T-helper 2 cell treated with Interferon-gamma antibody and Interleukin-4, amounts not matched to agents 5 μg/mL and 100 μg/mL, for 36 hours (primary cell): Measurements from ENCODE around the gene PARD3.
A peak's percentile ranks its signal among the peaks of the same experiment; 100 is the strongest.

Experiments
- DNase-seq: peaks from one replicate; pipeline ENCODE4 v3.0.0; 2021; ENCODE audit warnings: low spot score
- H3K27ac Mint-ChIP-seq: one replicate; pipeline ENCODE4 v1.8.0; 2021; ENCODE audit warnings: mild to moderate bottlenecking, mixed read lengths
- H3K27me3 Mint-ChIP-seq: one replicate; pipeline ENCODE4 v1.8.0; 2021; ENCODE audit warnings: low read depth, mixed read lengths
- H3K36me3 Mint-ChIP-seq: one replicate; pipeline ENCODE4 v1.8.0; 2021; ENCODE audit warnings: low read depth, mixed read lengths
- H3K4me1 Mint-ChIP-seq: one replicate; pipeline ENCODE4 v1.8.0; 2021; ENCODE audit warnings: low read depth, mixed read lengths
- H3K4me3 Mint-ChIP-seq: one replicate; pipeline ENCODE4 v1.8.0; 2022; ENCODE audit warnings: mild to moderate bottlenecking, moderate library complexity, mixed read lengths
- H3K9me3 Mint-ChIP-seq: one replicate; pipeline ENCODE4 v1.8.0; 2021; ENCODE audit warnings: mixed read lengths

The PARD3 gene

DNA sequence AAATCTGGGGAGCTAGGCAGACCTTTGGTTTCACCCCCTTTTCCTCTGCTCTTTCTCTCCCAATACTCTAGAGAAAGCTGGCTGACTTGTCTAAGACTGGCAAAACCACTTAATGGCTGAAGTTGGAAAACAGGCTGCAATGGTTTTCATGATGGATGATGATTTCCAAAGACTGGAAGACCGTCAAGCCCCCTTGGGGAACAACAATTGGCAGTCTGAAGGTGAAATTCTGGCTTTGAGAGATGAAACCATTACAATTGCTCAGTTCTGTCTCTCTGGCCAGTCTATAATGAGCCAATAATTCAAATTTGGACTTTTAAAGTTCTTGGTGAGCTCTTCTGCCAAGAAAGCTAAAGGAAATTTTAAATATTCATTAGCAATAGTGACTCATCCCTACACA, 680.5 kb downstream of the PARD3 start:
- no peaks in the 10 kb centered on the region for H3K4me1 Mint-ChIP-seq
- H3K36me3 Mint-ChIP-seq, result no peaks in the 10 kb centered on the region
- no peak overlapping the region for H3K4me3 Mint-ChIP-seq
- DNase-seq, result no peak
- no peaks in the 10 kb centered on the region for H3K9me3 Mint-ChIP-seq
- H3K27ac Mint-ChIP-seq, result no peak overlapping the region
- H3K27me3 Mint-ChIP-seq, result peaks cover 2% of the 10 kb centered on the region

DNA sequence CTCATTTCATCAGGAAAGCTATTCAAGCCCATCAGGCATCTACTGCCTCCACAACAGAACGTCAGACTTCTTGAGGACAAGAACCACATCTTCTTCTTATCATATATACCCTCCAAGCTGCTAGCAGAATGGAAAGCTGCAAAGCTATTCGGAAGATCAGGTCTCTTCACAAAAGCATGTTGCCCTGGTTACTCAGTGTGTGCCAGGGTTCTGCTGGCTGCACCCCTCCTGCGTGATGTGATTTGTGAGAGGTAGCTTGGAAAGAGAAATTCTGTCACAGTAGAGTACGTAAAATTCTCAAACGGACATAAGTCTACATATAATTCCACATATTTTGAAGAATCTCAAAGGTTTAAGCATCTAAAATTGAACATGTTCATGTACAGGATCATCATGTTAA, 681.7 kb downstream of the PARD3 start:
- Mint-ChIP-seq H3K36me3 (no peaks in the 10 kb centered on the region), H3K4me3 (no peak overlapping the region), H3K4me1 (no peaks in the 10 kb centered on the region), H3K27ac (no peak overlapping the region), H3K9me3 (no peaks in the 10 kb centered on the region), H3K27me3 (no peaks in the 10 kb centered on the region)
- no peak for DNase-seq

DNA sequence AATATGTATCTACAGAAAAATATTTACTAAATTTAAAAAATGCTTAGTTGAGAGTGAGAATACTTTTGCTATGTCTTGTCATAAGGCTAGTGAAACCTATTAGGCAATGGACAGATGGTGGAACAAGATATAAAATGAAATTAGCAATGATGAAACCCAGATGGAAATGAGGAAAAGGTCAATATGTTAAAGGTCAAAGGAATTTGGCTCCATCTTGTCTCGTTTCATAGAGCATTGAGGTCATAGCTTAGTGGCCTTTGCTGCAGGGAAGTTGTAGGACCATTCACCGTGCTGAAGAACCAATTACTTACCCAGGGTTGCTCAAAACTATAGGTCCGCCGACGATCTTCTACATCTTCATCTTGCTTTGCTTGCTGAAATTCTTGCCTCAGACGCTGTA, 683.9 kb downstream of the PARD3 start:
- no peak overlapping the region for H3K27ac Mint-ChIP-seq
- DNase-seq, result no peak
- H3K27me3 Mint-ChIP-seq, result no peaks in the 10 kb centered on the region
- H3K9me3 Mint-ChIP-seq, result no peaks in the 10 kb centered on the region
- no peaks in the 10 kb centered on the region for H3K36me3 Mint-ChIP-seq
- H3K4me3 Mint-ChIP-seq, result no peak overlapping the region
- H3K4me1 Mint-ChIP-seq, result no peaks in the 10 kb centered on the region

DNA sequence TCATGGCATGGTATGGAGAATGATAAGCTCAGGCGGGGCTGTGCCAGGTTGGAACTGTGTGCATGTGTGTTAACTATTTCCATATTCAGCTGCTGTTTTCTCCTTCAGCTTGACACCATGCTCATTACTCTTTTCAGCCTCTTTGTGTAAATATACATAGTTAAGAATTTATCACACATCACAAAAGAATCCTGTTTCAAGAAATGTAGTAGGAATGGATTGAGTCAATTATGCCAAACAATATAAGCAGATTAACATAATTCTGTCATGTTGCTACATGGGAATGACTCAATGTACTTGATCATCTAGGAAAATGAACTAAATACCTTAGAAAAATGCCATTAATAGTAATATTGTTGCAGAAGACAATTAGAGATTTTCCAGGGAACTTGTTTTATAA, 687.4 kb downstream of the PARD3 start:
- no peak overlapping the region for H3K27ac Mint-ChIP-seq
- DNase-seq, result no peak
- H3K4me1 Mint-ChIP-seq, result peaks cover 1% of the 10 kb centered on the region
- H3K4me3 Mint-ChIP-seq, result no peak overlapping the region
- H3K9me3 Mint-ChIP-seq, result no peaks in the 10 kb centered on the region
- H3K27me3 Mint-ChIP-seq, result no peaks in the 10 kb centered on the region
- H3K36me3 Mint-ChIP-seq, result no peaks in the 10 kb centered on the region

DNA sequence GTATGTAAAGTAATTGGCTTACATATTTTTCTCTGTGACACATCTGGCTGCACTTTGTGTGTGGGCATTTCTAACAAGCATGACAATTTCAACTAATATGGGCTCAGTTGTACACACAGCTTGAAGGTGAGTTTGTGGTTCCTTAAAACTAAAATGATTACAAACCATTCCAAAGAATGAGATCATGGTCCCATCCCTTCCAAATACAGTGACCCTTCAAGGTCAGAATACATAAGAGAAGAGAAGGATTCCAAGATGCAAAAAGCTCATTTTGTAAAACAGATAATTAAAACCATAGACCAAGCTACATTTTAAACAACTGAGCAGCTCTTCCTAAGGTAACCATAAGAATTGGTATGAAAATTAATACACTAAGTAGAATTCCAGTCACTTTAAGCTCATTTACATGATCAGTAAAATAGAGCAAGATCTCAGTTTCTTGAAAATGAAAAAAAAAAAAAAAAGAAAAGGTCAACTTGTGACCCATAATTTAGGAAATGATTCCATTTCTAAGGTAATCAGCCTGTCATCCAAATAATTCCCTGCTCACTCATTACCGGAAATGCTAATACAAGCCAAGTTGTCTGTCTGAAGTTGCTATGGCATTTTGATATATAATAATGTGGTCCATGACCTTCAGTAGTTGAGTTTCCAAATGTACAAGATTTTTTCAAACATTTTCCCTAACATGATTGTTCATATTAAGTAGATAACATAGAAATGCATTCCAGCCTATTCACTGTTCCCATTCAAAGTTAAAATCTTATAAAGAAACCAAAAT, 688.5 kb downstream of the PARD3 start:
- no peaks in the 10 kb centered on the region for H3K27me3 Mint-ChIP-seq
- H3K9me3 Mint-ChIP-seq, result no peaks in the 10 kb centered on the region
- no peak for DNase-seq
- no peak overlapping the region for H3K27ac Mint-ChIP-seq
- H3K36me3 Mint-ChIP-seq, result no peaks in the 10 kb centered on the region
- H3K4me3 Mint-ChIP-seq, result no peak overlapping the region
- peaks cover 11% of the 10 kb centered on the region for H3K4me1 Mint-ChIP-seq

DNA sequence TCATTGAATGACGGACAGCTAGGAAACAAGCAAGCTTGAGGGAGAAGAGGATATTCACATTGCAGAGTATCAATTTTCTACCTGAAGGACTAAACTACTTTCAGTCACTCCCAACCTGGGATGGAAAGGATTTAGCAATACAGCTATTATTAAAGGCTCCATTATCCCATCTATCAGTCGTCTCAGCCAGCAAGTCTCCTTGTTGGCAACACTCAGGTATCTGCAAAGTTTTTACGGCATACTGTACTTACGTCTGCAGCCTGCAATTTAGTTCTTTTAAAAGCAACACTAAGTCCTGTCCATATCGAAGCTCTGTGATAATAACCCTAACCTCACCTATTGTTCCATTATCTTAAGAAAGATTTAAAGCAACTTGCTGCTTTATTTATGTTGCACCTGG, 689.4 kb downstream of the PARD3 start:
- no peaks in the 10 kb centered on the region for H3K36me3 Mint-ChIP-seq
- no peak overlapping the region for H3K27ac Mint-ChIP-seq
- no peak for DNase-seq
- H3K4me3 Mint-ChIP-seq, result no peak overlapping the region
- no peaks in the 10 kb centered on the region for H3K27me3 Mint-ChIP-seq
- no peaks in the 10 kb centered on the region for H3K9me3 Mint-ChIP-seq
- peaks cover 16% of the 10 kb centered on the region for H3K4me1 Mint-ChIP-seq

DNA sequence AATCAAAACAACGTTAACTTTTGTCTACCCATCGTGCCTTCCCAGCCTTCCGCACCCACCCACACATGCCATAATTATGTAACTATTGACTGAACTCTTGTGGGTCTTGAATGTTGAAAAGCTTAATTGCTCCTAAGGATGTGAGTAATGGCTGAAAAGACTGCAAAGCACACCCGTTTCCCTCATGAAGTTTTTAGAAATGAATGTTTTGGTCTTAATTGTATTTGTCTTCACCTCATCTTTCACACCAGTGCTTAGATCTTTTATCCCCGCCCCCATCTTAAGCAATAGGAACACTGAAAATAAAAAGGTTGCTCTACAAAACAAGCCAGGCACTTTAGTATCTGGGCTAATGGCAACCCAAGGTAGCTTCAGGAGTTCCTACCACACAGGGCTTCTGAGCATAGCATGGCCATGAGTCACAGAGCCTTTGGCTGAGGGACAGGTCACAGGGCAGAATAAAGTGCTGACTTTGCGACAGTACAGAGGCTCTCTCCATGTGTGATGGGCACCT, 690.5 kb downstream of the PARD3 start:
- DNase-seq, result no peak
- Mint-ChIP-seq H3K4me3 (no peak overlapping the region), H3K4me1 (peaks cover 16% of the 10 kb centered on the region), H3K27me3 (no peaks in the 10 kb centered on the region), H3K9me3 (no peaks in the 10 kb centered on the region), H3K36me3 (no peaks in the 10 kb centered on the region), H3K27ac (no peak overlapping the region)

DNA sequence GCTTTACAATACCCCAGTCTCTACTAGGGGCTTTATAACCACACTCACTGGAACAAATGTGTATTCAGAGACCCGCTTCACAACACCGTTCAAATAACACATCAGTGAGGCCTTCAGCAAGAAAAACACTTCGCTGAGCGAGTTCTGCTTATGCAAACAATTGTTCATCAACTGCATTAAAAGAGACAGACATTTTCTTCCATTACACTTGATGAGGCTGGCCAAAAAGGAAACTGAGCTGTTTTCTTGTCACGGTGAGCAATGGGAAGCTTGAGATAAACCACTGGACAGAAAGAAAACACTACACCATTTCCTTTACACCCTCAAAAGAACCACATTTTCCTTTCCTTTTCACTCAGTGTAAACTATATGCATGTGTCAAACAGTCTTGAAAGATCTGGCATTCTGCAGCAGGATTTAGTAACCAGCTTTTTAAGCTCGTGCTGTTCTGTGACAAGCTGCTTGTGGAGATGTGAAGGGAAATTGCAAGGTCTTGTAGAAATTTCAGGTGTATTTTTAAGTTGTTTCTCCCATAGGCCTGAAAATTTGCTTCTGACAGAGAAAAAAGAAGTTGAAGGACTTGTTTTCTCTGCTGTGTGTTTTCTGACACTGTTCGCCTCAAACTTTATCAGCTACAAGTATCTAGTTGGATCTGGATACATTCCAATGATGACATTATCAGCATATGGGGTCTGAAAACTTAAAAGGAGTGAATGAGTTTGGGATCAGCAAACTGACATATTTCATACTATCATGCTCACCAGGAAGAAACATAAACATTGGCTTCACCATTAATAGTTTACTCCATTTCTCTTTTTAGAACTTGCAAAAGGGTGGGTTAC, 693.1 kb downstream of the PARD3 start:
- Mint-ChIP-seq H3K27ac (peak overlapping the region; percentile 67), H3K4me3 (peak overlapping the region; percentile 44), H3K27me3 (no peaks in the 10 kb centered on the region), H3K9me3 (no peaks in the 10 kb centered on the region), H3K36me3 (no peaks in the 10 kb centered on the region), H3K4me1 (peaks cover 16% of the 10 kb centered on the region)
- DNase-seq, result peak; percentile 27

DNA sequence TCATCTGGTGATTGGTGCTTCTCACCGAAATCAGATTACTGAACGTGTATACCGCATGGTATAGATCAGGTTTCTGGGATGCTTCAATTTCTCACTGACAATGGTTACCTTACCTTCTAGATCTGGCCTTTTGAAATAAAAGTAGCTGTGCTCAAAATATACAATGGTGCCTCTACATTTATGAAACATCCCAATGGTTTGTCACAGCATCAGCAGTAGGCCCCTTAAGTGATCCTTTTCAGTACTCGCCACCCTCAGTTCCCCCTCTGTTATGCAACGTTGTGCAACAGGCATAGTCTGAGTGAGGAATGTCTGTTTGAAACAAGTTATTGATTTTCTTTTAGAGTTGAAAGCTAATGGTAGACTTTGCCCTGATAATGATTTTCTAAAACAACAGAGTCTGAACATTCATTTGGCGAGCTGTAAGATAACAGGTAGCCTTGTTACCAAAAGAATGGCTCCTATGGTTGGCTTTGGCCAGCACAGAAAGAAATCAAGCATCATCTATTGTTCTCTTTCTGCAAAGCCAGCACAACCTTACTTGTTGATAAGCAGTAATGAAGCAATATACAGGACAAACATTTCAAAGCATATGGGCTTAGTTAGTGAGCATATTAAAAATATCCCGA, 693.9 kb downstream of the PARD3 start:
- no peak for DNase-seq
- Mint-ChIP-seq H3K36me3 (no peaks in the 10 kb centered on the region), H3K4me3 (no peak overlapping the region), H3K27me3 (no peaks in the 10 kb centered on the region), H3K4me1 (peaks cover 16% of the 10 kb centered on the region), H3K9me3 (no peaks in the 10 kb centered on the region), H3K27ac (no peak overlapping the region)

DNA sequence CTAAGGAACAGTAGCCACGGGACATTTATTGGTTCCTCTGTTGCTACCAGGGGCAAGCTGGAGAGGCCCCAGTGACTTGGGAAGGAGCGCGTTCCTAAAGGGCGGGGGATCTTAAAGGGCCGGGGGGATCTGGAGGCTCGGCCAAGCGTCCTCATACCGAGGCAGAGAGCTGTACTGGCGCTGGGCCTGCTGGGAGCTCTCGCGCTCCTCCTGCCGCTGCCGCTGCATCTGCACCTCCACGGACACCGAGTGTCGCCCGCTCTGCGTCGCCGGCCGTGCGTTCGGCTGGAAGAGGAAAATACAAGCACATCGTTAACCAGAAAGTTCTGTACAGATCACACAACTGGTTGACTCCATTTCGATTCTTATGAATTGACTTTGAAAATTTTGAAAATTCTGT, 695.6 kb downstream of the PARD3 start:
- H3K27me3 Mint-ChIP-seq, result no peaks in the 10 kb centered on the region
- no peak overlapping the region for H3K4me3 Mint-ChIP-seq

DNA sequence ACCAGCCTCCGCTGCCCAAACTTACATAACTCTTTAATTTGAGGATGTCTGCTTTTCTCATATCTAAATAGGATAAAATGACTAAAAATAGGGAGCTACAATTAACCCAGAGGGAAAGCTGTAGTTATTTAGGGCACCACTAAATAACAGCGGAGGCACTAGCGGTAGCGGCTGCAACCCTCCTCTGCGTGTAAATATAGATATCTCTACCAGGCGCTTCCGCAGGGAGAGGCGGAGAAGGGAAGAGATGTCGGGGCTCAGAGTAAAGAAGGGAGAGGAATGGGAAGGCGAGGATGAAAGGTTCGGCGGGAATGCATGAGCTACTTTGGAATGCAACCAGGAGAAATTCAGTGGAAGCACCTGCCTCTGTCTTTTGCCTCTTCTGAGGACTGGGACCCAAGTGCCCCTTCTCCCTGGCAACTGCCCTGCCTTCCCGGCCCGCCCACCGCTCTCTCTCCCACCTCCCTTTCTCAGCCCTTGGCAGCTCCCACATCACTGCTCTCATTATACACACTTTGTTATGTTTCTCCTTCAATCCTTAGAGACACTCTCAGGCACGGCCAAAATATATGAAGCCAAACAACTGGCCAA, 698.3 kb downstream of the PARD3 start:
- no peak overlapping the region for H3K27ac Mint-ChIP-seq
- H3K4me1 Mint-ChIP-seq, result peaks cover 7% of the 10 kb centered on the region
- no peaks in the 10 kb centered on the region for H3K36me3 Mint-ChIP-seq
- H3K4me3 Mint-ChIP-seq, result no peak overlapping the region
- no peaks in the 10 kb centered on the region for H3K27me3 Mint-ChIP-seq
- H3K9me3 Mint-ChIP-seq, result no peaks in the 10 kb centered on the region
- DNase-seq, result no peak

More for the DNA sequence above, 695.6 kb downstream of the PARD3 start:
- no peaks in the 10 kb centered on the region for H3K36me3 Mint-ChIP-seq
- H3K4me1 Mint-ChIP-seq, result peaks cover 16% of the 10 kb centered on the region
- no peak overlapping the region for H3K27ac Mint-ChIP-seq
- no peaks in the 10 kb centered on the region for H3K9me3 Mint-ChIP-seq
- no peak for DNase-seq

DNA sequence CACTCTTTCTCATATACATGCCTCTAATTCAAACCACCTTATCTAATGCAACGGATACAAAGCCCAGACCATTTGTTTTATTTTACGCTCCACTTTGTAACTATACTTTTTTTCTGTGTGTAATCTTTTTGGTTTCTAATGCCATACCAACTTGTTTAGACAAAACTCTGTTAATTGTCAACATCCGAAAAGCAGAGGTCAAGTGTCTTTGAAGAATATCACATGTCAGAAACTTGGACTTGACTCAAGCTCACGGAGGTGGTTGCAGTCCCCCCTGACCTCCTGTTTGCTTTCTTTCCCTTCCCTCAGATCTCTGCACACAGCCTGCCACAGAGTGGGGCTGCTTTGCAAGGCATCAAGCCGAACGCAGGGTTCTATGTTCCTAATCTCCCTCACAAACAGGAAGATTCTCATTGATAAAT, 698.9 kb downstream of the PARD3 start:
- no peak overlapping the region for H3K27ac Mint-ChIP-seq
- no peak for DNase-seq

DNA sequence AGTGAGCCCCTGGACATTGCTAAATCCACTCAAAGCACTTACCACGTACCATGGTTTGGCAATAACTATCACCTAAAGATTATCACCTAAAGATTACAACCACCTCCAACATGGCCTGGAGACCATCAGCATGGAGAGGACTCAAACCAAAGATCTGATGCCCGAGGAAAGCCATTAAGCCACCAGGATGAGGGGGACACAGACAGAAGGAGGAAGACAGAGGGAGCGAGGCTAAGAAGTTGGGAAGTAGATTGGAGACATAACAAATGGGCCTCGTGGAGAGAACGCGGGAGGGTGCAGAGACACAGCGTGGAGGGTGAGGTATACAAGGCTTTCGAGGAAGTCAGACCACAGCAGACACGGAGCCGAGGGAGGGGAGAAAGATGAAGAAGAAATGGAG, 700.2 kb downstream of the PARD3 start:
- Mint-ChIP-seq H3K36me3 (no peaks in the 10 kb centered on the region), H3K27me3 (no peaks in the 10 kb centered on the region), H3K4me3 (no peak overlapping the region), H3K27ac (no peak overlapping the region), H3K4me1 (no peaks in the 10 kb centered on the region), H3K9me3 (no peaks in the 10 kb centered on the region)
- no peak for DNase-seq

More for the DNA sequence above, 698.9 kb downstream of the PARD3 start:
- Mint-ChIP-seq H3K36me3 (no peaks in the 10 kb centered on the region), H3K27me3 (no peaks in the 10 kb centered on the region), H3K9me3 (no peaks in the 10 kb centered on the region), H3K4me3 (no peak overlapping the region), H3K4me1 (peaks cover 2% of the 10 kb centered on the region)
